Stomach (tissue), 4 donors: Measurements from ENCODE around the gene GRAMD4.

Experiments
- POLR2A ChIP-seq, 4 donors: fragments of 450-650 bp; IDR thresholded peaks; one replicate each; pipeline ENCODE4 v1.6.1; 2016; ENCODE audit warnings: antibody characterized with exemption in 4 of 4, control low read depth in 2 of 4, mild to moderate bottlenecking in 1 of 4, moderate library complexity in 1 of 4
- TF ChIP-seq, protein P1 (sequence below), 7 experiments: fragments of 450-650 bp in 4 of 7; fragments of 200-600 bp in 3 of 7; sonication (generic) in 3 of 7; IDR thresholded peaks; one replicate each; pipeline ENCODE4 v1.5.1; 2016 to 2019; ENCODE audit warnings: antibody characterized with exemption in 7 of 7, control low read depth in 2 of 7, mild to moderate bottlenecking in 1 of 7

DNA sequence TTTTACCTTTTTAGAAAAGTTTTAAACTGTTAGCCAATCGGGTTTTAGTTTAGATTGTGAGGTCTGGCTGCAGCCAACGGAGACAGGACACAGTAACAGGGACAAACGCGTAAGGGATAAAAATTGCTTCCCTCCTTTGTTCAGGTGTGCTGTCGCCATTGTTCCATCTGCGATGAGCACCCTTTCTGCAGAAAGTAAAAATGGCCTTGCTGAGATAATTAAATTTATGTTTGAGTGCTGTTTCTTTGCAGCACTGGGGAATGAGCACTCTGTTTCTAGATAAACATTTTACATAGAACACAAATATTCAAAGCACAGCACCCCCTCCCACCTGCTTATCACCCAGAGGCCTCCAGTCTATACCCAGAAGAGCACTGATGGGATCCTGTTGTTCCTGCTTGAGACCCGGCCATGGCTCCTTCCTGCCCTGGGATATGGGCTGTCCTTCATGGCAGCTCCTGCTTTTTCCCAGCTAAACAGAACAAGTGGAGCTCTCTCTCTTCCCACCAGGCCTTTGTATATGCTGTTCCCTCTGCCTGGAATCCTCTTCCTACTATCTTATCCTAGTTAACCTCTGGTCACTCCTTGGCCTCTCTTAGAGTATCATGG is 48.4 kb upstream of the GRAMD4 start:
- TF ChIP-seq POLR2A (IDR thresholded peaks at IDR 0.05), result no peak
- TF ChIP-seq, protein P1, sequence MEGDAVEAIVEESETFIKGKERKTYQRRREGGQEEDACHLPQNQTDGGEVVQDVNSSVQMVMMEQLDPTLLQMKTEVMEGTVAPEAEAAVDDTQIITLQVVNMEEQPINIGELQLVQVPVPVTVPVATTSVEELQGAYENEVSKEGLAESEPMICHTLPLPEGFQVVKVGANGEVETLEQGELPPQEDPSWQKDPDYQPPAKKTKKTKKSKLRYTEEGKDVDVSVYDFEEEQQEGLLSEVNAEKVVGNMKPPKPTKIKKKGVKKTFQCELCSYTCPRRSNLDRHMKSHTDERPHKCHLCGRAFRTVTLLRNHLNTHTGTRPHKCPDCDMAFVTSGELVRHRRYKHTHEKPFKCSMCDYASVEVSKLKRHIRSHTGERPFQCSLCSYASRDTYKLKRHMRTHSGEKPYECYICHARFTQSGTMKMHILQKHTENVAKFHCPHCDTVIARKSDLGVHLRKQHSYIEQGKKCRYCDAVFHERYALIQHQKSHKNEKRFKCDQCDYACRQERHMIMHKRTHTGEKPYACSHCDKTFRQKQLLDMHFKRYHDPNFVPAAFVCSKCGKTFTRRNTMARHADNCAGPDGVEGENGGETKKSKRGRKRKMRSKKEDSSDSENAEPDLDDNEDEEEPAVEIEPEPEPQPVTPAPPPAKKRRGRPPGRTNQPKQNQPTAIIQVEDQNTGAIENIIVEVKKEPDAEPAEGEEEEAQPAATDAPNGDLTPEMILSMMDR (IDR thresholded peaks at IDR 0.05), result no peak
